CD4-positive, alpha-beta T cell treated with Interleukin-4 for 1 hour (primary cell): ENCODE measurements around the gene CRACR2B.

Source experiments
- DNase-seq, 2 donors: peaks; one replicate each; pipeline ENCODE4 v3.0.0-alpha.2; 2020 to 2022

The CRACR2B gene

DNA sequence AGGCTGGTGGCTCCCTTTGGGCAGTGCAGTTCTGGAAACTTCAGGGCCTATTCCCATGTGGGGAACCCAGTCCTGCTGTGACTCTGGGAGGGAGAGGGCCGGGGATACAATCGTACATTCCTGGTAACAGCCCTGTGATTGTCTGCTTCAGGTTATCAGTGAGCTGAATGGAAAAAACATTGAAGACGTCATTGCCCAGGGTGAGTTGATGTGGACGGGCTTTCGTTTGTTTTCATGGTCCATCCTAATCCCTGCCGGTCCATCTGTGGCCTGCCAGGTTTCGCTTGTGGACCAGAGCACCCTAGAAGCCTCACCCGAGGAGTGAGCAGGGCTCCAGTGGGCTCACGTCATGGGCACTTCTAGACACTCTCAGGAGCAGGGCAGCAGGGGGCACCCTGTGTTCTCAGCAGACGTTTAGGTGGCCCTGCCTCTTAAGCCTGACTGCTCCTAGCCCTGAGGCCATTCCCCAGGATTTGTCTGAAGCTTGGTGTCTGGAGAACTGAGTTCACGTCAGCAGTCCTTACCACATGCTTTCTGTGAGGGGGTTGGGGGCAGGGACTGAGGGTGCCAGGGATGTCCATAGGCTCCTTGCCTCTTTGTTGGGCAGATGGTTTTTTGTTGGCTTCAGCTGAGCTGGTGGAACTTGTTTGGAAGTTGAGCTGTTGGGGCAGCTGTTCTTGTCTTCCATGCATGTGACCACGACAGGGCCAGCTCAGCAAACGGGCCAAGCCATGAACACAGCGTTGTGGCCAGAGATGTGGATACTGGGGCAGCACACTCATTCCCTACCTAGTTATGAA lies 16.1 kb upstream of the CRACR2B start:
- DNase-seq = no peak

DNA sequence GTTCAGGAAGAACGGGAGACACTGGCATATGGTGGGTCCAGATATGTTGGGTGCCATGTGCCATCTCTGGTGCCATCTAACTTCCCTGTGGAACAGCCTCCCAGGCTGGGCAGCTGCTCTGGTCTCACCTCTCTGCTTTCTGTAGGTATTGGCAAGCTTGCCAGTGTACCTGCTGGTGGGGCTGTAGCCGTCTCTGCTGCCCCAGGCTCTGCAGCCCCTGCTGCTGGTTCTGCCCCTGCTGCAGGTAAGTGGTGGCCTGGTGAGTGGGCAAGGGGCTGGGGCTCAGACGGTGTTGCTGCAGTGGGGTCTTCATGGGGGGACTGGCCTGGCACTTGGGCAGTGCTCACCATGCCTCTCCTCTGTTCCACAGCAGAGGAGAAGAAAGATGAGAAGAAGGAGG lies 15.3 kb upstream of the CRACR2B start:
- no peak for DNase-seq

DNA sequence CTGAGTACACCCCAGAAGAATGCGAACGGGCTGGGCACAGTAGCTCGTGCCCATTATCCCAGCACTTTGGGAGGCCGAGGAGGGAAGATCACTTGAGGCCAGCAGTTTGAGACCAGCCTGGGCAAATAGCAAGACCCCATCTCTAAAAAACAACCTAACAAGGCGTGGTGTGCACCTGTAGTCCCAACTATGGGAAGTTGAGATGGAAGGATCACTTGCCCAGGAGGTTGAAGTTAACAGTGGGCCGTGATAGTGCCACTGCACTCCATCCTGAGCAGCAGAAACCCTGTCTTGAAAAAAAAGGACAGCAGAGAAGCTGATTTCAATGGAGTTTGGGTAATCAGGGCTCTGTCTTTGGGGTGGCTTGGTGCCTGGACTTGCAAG lies 14.7 kb upstream of the CRACR2B start:
- no peak for DNase-seq

DNA sequence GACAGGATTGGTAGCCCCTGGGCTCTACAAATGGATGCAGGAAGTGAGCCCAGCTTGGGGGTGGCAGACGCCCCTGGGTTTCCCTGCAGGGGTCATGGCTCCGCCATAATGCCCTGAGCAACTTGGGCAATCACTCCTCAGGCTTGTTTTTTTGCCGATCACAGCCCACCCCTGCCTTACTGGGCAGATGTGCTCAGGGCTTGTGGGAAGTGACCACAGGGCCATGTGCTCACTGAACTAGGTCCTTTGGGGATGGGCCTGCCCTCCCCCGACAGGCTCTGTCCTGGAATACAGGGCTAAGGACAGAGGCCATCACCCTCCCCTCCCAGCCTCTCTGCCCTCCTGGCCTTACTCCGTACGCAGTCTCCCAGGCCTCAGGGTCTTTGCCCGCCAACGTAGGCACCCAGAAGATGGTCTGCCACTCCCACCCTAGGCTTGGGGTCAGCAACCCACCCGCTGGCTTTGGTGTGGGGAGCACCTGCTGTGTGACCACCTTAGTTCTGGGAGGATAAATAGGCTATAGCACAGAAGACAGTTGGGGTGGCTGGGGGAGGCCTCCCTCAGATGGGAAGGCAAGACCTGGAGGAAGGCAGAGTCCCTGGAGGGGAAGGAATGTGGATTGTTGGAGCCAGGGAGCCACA lies 14.1 kb upstream of the CRACR2B start:
- no peak for DNase-seq

DNA sequence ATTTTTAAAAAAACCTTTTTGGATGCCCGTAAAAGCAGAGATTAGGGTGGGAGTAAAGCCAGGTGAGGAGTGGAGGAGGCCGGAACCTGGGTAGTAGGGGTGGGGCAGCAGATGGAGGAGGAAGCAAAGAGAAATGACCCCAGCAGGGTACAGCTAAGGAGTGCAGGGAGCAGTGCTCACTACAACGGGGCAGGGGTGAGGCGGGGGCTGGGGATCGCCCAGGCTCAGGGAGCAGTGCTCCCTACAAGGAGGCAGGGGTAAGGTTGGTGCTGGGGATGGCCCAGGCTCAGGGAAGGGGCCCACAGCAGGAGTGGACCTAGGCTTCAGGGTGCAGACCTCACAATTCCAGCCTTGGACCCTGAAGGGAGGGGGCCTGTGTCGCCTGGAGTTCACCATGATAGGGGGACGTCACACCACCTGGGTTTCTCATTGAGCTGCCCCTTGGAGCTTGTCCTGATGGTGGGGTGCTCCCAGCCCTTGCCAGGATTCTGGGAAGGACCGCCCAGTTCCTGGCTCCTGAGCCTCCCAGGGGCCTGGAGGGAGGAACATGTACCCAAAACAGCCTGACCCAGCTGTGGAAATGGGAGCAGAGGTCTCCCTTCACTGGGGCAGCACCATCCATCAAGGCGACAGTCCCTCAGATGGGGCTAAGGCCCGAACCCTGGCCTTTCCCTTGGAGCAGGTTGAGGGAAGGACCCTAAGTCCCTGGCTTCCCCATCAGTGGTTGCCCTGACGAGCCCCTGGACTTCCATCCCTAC lies 11.9 kb upstream of the CRACR2B start:
- DNase-seq = no peak

DNA sequence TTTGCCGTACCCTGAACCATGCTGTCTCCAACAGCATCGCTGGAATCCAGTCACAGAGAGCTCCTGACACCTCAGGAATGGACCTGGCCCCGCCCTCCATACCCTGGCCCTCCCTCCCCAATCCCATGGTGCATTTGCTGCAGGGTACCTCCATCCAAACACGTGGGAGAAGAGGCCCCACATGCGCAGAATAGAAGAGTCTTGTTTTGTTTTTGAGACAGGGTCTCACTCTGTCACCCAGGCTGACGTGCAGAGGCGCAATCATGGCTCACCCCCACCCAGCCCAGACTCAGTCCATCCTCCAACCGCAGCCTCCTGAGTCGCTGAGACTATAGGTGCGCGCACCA lies 11.3 kb upstream of the CRACR2B start:
- DNase-seq = no peak

DNA sequence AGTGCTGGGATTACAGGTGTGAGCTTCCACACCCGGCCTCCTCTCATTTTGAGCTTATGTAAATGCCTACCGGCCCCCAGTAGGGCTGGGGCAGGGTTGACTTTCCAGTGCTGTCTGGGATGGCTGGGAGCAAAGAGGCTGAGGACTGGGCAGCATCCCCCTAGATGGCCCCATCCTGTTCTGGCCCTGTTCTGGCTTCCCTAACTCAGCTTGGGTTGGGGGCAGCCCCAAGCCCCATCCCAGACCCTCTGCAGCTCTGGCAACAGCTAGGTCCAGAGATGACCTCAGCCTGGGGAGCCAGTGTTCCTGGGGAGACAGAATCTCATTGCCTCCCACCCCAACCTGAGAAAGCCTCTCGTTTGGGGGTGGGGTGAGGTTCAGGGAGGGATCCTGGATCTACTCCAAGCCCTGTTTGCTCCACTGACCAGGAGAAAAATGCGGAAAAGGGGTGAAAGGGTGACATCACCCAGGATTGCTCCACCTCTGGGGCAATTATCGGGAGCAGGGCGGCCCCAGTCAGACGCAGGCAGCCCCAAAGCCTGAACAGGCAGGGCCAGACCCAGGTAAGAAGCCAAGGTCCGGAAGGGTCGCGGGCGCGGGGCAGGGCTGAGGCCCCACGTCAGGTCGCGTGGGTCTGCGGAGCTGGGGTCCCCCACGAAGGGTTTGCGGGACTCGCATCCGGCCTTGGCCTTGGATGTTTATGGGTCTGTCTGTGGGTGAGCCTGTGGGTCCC lies 9.2 kb upstream of the CRACR2B start, which contains the start of gene PNPLA2:
Gene PNPLA2 (plus strand): TSS at position 519 of the 733 bp plus-strand sequence. CDS start 805 bp downstream, outside the sequence.
- no peak for DNase-seq

DNA sequence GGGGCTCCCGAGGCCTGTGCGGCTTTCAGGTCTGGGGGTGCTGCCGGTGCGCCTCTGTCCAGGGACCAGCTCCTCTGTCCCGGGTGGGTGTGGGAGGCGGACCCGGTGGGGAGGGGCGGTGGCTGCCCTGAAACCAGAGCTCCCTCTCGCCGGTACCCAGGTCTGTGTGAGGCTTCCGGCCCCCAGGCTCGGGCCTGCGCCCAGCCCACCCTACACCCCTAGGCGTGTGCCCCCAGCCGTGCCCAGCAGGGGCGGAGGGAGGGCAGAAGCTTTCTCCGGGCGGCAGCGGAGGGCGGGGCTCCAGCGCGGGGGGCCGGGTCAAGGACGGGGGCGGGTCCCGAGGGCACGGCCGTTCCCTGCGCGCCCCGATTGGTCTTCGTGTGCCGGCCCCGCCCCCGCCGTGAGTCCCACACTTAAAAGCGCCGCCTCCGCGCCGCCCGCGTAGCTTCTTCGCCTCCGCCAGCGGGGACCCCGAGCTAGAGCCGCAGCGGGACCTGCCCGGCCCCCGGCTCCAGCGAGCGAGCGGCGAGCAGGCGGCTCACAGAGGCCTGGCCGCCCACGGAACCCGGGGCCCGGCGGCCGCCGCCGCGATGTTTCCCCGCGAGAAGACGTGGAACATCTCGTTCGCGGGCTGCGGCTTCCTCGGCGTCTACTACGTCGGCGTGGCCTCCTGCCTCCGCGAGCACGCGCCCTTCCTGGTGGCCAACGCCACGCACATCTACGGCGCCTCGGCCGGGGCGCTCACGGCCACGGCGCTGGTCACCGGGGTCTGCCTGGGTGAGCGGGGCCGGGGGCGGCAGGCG lies 8.4 kb upstream of the CRACR2B start:
- DNase-seq = peak; percentile 93 to 94

DNA sequence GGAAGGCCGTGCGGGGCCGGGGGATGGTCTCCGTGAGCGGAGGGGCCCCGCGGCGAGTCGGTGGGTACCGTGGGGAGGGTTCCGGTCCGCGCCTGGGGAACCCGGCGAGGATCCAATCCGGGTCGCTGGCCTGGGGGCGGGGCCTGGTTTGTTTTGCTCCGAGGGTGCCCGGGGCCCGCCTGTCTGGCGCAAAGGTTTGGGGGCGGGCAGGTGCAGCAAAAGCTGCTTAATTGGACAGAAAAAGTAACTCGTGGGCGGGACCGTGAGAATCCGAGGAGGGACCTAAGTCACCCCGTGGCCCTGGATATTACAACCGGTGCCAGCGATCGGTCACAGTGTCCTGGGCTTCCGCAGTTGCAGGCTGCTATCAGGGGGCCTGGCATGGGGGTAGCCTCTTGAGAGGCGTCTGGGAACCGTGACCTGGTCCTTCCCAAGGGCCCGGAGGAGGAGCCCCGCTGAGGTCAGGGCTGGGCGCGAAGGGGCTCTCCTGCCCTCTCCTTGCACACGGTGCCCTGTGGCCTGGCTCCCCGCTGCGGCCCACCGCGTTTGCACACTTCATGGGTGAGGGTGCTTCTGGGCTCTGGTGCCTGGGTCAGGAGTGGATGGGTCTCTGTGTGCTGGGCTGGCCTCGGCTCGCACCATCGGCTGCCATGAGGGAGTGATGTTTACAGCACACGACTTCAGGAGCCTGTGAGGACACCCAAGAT lies 7.6 kb upstream of the CRACR2B start:
- DNase-seq = peak; percentile 95 to 96

DNA sequence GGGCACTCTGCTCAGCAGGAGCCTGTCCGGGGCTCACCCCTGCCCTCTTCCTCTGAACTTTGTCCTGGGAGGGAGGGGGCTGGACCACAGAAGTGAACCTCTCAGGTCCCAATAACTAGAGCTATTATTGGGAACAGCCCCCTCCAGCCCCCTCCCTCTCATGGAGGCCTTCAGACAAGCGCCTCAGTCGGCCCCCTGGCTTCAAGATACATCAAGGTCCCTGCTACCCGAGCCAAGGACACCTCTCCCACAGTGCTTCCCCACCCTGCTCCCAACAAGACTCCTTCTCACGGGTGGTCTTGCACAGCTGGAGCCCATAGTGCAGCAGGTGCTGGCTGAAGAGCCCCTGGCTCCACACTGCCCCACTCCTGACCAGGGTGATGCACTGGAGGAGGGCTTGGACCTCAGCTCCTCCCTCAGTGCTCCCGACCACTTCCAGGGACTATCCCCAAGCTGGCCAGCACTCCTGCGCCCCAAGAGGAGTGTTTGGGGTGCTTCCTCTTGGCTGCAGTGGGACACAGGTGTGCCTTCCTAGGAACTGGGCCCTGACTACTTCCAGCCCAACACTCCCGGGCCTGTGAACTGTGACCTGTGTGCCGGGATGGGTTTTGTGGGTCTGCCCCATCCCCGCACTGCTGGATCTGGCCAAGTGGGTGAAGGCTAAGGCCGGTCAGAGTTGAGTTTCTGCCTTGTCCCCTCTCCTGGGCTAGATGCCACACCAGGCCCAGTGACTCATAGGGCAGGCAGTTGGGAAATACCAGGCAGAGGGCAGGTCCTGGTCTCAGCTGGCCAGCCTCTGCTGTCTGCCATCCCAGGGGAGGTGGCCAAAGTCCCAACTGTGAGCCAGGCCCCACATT lies 6.8 kb upstream of the CRACR2B start:
- DNase-seq = peak in 1 of 2 donors; percentile 67

DNA sequence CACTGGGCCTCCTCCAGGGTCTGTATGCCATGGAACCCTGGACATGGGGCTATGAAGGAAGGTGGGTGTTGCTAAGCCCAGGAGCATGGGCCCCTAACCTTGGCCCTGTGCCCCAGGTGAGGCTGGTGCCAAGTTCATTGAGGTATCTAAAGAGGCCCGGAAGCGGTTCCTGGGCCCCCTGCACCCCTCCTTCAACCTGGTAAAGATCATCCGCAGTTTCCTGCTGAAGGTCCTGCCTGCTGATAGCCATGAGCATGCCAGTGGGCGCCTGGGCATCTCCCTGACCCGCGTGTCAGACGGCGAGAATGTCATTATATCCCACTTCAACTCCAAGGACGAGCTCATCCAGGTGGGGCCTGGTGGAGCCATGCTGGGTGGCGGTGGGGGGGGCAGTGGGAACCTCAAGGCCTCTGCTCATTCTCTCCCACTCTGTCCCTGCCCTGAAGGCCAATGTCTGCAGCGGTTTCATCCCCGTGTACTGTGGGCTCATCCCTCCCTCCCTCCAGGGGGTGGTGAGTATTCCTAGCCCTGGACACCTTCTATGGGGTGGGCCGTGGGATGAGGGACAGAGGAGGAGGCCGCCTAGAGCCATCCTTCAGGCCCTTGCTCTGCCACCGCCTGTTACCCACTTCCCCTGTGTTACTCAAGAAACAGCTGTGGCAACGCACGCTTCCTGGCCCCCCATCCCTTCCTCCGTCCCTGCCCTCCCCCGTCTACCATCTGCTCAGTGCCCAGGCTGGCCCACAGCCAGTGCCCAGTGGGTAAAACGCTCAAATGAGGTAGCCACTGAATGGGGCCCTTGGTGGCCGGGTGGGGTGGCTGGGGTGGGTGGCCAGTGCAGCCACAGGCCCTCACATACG lies 6.0 kb upstream of the CRACR2B start:
- peak in 1 of 2 donors; percentile 49 for DNase-seq

DNA sequence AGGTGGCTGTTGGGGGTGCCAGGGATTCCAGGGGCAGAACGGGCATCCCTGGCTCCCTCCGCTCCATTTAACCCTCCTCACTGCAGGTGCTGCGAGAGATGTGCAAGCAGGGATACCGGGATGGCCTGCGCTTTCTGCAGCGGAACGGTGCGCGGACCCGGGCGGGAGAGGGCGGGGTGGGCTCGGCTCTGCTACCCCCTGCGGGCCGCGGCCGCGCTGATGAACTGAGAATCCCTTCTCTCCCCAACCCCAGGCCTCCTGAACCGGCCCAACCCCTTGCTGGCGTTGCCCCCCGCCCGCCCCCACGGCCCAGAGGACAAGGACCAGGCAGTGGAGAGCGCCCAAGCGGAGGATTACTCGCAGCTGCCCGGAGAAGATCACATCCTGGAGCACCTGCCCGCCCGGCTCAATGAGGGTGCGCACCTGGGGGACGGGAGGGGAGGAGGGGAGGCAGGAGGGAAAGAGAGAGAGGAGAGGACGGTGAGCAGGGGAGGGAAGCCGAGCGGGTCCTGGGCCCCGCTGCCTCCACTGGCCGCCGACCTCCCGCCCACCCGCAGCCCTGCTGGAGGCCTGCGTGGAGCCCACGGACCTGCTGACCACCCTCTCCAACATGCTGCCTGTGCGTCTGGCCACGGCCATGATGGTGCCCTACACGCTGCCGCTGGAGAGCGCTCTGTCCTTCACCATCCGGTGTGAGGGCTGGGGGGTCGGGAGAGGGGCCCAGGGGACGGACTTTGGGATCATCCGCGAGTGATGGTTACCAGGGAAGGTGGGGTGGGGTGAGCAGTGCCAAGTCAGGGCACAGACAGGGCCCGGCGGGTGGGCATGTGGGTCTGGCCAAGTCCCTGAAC lies 4.1 kb upstream of the CRACR2B start:
- no peak for DNase-seq

DNA sequence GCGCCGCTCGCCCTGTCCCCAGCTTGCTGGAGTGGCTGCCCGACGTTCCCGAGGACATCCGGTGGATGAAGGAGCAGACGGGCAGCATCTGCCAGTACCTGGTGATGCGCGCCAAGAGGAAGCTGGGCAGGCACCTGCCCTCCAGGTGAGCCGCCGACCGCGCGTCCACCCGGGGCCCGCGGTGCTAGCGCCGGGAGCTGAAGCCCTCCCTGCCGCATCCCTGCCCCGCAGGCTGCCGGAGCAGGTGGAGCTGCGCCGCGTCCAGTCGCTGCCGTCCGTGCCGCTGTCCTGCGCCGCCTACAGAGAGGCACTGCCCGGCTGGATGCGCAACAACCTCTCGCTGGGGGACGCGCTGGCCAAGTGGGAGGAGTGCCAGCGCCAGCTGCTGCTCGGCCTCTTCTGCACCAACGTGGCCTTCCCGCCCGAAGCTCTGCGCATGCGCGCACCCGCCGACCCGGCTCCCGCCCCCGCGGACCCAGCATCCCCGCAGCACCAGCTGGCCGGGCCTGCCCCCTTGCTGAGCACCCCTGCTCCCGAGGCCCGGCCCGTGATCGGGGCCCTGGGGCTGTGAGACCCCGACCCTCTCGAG lies 3.3 kb upstream of the CRACR2B start:
- DNase-seq = no peak

DNA sequence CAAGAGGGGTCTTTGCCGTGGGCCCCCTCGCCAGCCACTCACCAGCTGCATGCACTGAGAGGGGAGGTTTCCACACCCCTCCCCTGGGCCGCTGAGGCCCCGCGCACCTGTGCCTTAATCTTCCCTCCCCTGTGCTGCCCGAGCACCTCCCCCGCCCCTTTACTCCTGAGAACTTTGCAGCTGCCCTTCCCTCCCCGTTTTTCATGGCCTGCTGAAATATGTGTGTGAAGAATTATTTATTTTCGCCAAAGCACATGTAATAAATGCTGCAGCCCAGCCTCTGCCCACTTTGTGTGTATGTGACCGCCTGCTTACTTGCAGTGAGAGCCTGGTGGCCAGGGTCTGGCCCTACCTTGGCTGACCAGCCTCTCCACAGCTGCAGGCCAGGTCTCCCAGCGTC lies 2.8 kb upstream of the CRACR2B start:
- DNase-seq = no peak

DNA sequence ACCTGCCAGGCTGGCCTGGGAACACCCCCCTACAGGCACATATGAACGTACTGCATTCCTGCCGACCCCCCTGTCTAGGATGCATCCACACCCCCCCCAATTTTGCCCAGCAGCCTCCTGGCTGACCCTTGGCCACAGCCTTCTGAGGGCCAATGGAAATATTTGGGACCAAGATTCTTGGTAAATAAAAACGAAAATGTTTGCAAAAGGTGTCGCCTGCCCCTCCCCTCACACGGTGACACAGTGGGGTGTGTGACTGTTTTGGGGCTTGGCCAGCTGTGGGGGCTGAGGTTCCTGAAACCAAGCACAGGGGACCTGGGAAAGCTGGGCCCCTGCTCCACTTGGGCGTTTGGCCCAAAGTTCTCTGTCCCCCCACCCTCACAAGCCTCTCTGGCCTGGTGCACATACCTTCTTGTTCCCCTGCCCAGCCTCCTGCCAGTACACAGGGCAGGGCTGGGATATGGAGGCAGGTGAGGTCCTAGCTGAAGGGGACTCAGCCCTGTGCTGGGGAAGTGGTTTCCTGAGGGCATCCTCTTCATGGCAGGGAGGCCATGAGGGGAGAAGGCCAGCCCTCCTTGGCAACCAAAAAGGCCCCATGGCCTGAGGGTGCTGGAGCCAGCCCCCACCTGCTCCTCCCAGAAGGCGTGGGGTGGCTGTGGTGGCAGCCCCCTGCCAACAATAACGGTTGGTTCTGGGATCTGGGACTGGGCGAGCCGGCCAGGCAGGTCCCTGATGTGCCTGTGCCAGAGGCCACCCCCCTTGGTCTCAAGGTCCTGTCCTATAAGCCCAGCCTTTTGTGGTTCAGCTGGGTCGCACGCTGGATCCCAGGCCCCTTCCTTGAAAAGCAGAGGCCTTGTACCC lies 2.1 kb upstream of the CRACR2B start:
- DNase-seq = no peak

DNA sequence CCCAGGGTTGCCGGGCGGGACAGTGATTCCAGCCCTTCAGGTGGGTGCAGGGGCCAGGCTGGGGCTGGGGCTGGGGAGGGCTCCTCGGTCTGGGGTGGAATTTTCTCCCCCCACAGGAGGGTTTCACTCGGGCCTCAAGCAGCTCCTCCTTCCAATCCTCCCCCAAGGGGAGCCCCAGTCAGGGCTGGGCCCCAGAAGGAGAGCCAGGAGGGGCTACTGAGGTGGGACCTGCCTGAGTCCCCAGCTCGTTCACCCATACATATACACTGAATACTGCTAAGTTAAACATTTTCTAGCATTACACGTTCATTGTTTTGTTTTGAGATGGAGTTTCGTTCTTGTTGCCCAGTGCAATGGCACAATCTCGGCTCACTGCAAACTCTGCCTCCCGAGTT lies 1.5 kb upstream of the CRACR2B start:
- DNase-seq = no peak

DNA sequence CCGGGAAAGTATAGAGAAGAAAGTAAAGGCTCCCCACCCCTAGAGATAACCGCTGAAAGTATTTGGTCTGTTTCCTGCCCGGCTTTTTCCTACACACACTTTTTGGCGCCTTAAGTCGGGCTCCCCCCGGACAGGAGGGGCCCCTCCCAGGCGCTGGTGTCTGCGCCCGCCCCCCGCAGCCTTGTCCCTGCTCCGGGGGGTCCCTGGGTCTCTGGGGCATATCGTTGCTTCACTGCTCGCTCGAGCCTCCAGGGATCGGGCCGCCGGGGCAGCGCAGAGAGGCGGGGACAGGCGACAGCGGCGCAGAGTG lies 928 bp upstream of the CRACR2B start:
- DNase-seq = no peak
